ENCODE results near the gene APOE. TPM values are rescaled to one million over a fixed set of nuclear protein-coding genes. Genes with fewer than 3 reads are reported as not detected.

APOE gene
- total and polyA plus RNA-seq, 9 of the 15 experiments (the other 6 are each of a cell fraction or from before 2014, with no cell fraction given): 0.14 to 180 (median 58.1) TPM; not detected in 1

GRCh38 chr19:44955505-44956439 is 50.2 kb downstream of the APOE start (continued):
- TF ChIP-seq ZBTB49 (CRISPR knock-in tag; IDR thresholded peaks at IDR 0.05; ENCODE audit: borderline replicate concordance) (no peak), ZBTB5 (IDR thresholded peaks at IDR 0.05) (no peak), ADNP (tag; IDR thresholded peaks at IDR 0.05) (no peak), FOXP1 (CRISPR knock-in tag; IDR thresholded peaks at IDR 0.05) (no peak), ZNF184 (CRISPR knock-in tag; IDR thresholded peaks at IDR 0.05) (no peak), ILK (tag; IDR thresholded peaks at IDR 0.05; ENCODE audit: borderline replicate concordance, low read depth) (no peak), FIP1L1 (IDR thresholded peaks at IDR 0.05; ENCODE audit: low read depth, low read length, poor library complexity, severe bottlenecking) (no peak), FOXP4 (CRISPR knock-in tag; IDR thresholded peaks at IDR 0.05; ENCODE audit: borderline replicate concordance) (0 out of 2 replicates have a peak, but pooled peaks have one; percentile 33), PURB (CRISPR knock-in tag; IDR thresholded peaks at IDR 0.05; ENCODE audit: low read depth) (no peak), ESRRB (CRISPR knock-in tag; IDR thresholded peaks at IDR 0.05; ENCODE audit: borderline replicate concordance) (no peak), CBFA2T2 (conservative IDR thresholded peaks at IDR 0.05) (no peak), CSDE1 (IDR thresholded peaks at IDR 0.05) (no peak), CTBP1 (IDR thresholded peaks at IDR 0.05; ENCODE audit: borderline replicate concordance) (no peak), ZNF354B (CRISPR knock-in tag; IDR thresholded peaks at IDR 0.05) (no peak), MYC (IDR thresholded peaks at IDR 0.05; ENCODE audit: low read depth, low read length) (peak; percentile 3; the same call in 1 of the 2 replicates), MYC (CRISPR knock-in tag; IDR thresholded peaks at IDR 0.05; ENCODE audit: borderline replicate concordance, low read depth) (no peak), POLR2AphosphoS2 (IDR thresholded peaks at IDR 0.05; ENCODE audit: low read length) (no peak), ARID2 (IDR thresholded peaks at IDR 0.05) (no peak), GMEB1 (CRISPR knock-in tag; IDR thresholded peaks at IDR 0.05) (no peak), EWSR1 (IDR thresholded peaks at IDR 0.05; ENCODE audit: borderline replicate concordance, low read depth, partially characterized antibody) (no peak)
